ENCODE data around the gene ZBED4.

ZBED4 gene

GRCh38 chr22:49871482-49871881 is 17.8 kb downstream of the ZBED4 start:
- Histone ChIP-seq H3K4me3 (ENCODE audit: low read length) (no peak overlapping the region), H3K27me3 (replicated peaks; ENCODE audit: insufficient read depth, low read length) (no peaks in the 10 kb centered on the region), H3K4me2 (ENCODE audit: low read depth, low read length) (no peak overlapping the region), H2AFZ (ENCODE audit: low read length) (no peak overlapping the region), H3K9me2 (replicated peaks; ENCODE audit: insufficient read depth, low read length) (no peaks in the 10 kb centered on the region), H3K9ac (ENCODE audit: low read length) (no peak overlapping the region), H3K9me3 (replicated peaks; ENCODE audit: insufficient read depth, low read length) (no peaks in the 10 kb centered on the region), H3K4me1 (ENCODE audit: low read length) (no peaks in the 10 kb centered on the region), H3F3A (ENCODE audit: insufficient read depth, low read length) (no peaks in the 10 kb centered on the region), H3K27ac (ENCODE audit: low read length) (no peak overlapping the region), H3K36me3 (replicated peaks; ENCODE audit: insufficient read depth, low read length) (0 out of 2 replicates have a peak, but pooled peaks cover 3% of the 10 kb centered on the region), H4K20me1 (ENCODE audit: insufficient read depth, low read length) (no peaks in the 10 kb centered on the region), H3K79me2 (ENCODE audit: low read length) (peaks cover 93% of the 10 kb centered on the region)
- TF ChIP-seq EZH2 (optimal IDR thresholded peaks at IDR 0.05; ENCODE audit: low read depth, low read length), result no peak
- TF ChIP-seq EZH2phosphoT487 (IDR thresholded peaks at IDR 0.05; ENCODE audit: low read length), result no peak
- TF ChIP-seq CTCF (IDR thresholded peaks at IDR 0.05; ENCODE audit: low read length), result no peak
- DNase-seq, result no peak

- peaks cover 90% of the 10 kb centered on the region for H3K79me2 ChIP-seq (ENCODE audit: low read length)
- H3K27me3 ChIP-seq (replicated peaks; ENCODE audit: insufficient read depth, low read length), result no peaks in the 10 kb centered on the region
- H3K9ac ChIP-seq (ENCODE audit: low read length), result no peak overlapping the region
- no peaks in the 10 kb centered on the region for H3F3A ChIP-seq (ENCODE audit: insufficient read depth, low read length)
- no peak overlapping the region for H3K4me2 ChIP-seq (ENCODE audit: low read depth, low read length)
- no peaks in the 10 kb centered on the region for H4K20me1 ChIP-seq (ENCODE audit: insufficient read depth, low read length)
- H3K9me2 ChIP-seq (replicated peaks; ENCODE audit: insufficient read depth, low read length), result no peaks in the 10 kb centered on the region
- no peak overlapping the region for H3K27ac ChIP-seq (ENCODE audit: low read length)
- no peak for DNase-seq
- H3K36me3 ChIP-seq (replicated peaks; ENCODE audit: insufficient read depth, low read length), result 0 out of 2 replicates have a peak, but pooled peaks cover 3% of the 10 kb centered on the region
- H3K9me3 ChIP-seq (replicated peaks; ENCODE audit: insufficient read depth, low read length), result no peaks in the 10 kb centered on the region
- no peak overlapping the region for H3K4me3 ChIP-seq (ENCODE audit: low read length)
- TF ChIP-seq CTCF (IDR thresholded peaks at IDR 0.05; ENCODE audit: low read length) (no peak), EZH2 (optimal IDR thresholded peaks at IDR 0.05; ENCODE audit: low read depth, low read length) (no peak), EZH2phosphoT487 (IDR thresholded peaks at IDR 0.05; ENCODE audit: low read length) (no peak)
- no peak overlapping the region for H2AFZ ChIP-seq (ENCODE audit: low read length)
- no peaks in the 10 kb centered on the region for H3K4me1 ChIP-seq (ENCODE audit: low read length)
These were observed 18.7 kb downstream of the ZBED4 start for GRCh38 chr22:49872347-49872746.

GRCh38 chr22:49873228-49873940 is 19.7 kb downstream of the ZBED4 start:
- no peaks in the 10 kb centered on the region for H3K9me2 ChIP-seq (replicated peaks; ENCODE audit: insufficient read depth, low read length)
- H3K27ac ChIP-seq (ENCODE audit: low read length), result no peak overlapping the region
- no peaks in the 10 kb centered on the region for H3K4me1 ChIP-seq (ENCODE audit: low read length)
- H3K4me3 ChIP-seq (ENCODE audit: low read length), result no peak overlapping the region
- no peak overlapping the region for H2AFZ ChIP-seq (ENCODE audit: low read length)
- H3F3A ChIP-seq (ENCODE audit: insufficient read depth, low read length), result no peaks in the 10 kb centered on the region
- no peak overlapping the region for H3K4me2 ChIP-seq (ENCODE audit: low read depth, low read length)
- no peak overlapping the region for H3K9ac ChIP-seq (ENCODE audit: low read length)
- H3K36me3 ChIP-seq (replicated peaks; ENCODE audit: insufficient read depth, low read length), result peaks cover 3% of the 10 kb centered on the region; the same call in 1 of the 2 replicates
- no peak for DNase-seq
- no peaks in the 10 kb centered on the region for H3K27me3 ChIP-seq (replicated peaks; ENCODE audit: insufficient read depth, low read length)
- TF ChIP-seq EZH2phosphoT487 (IDR thresholded peaks at IDR 0.05; ENCODE audit: low read length) (no peak), CTCF (IDR thresholded peaks at IDR 0.05; ENCODE audit: low read length) (no peak)
- peaks cover 89% of the 10 kb centered on the region for H3K79me2 ChIP-seq (ENCODE audit: low read length)
- no peaks in the 10 kb centered on the region for H4K20me1 ChIP-seq (ENCODE audit: insufficient read depth, low read length)
- no peaks in the 10 kb centered on the region for H3K9me3 ChIP-seq (replicated peaks; ENCODE audit: insufficient read depth, low read length)
